Stimulated activated CD4-positive, alpha-beta T cell treated with anti-CD3 and anti-CD28 coated beads, Interleukin-15, amount 100 ng/mL, for 48 hours (primary cell): Measurements from ENCODE around the gene GJC3.
"Not testable (repeated sequence)": the region's sequence is repeated elsewhere in the genome, so short reads cannot be mapped to it uniquely, and the experiment has no call there.

Source experiments
- DNase-seq, 2 donors: peaks; one replicate each; pipeline ENCODE4 v3.0.0-alpha.2; 2020; ENCODE audit warnings: low read depth in 2 of 2

Gene GJC3

DNA sequence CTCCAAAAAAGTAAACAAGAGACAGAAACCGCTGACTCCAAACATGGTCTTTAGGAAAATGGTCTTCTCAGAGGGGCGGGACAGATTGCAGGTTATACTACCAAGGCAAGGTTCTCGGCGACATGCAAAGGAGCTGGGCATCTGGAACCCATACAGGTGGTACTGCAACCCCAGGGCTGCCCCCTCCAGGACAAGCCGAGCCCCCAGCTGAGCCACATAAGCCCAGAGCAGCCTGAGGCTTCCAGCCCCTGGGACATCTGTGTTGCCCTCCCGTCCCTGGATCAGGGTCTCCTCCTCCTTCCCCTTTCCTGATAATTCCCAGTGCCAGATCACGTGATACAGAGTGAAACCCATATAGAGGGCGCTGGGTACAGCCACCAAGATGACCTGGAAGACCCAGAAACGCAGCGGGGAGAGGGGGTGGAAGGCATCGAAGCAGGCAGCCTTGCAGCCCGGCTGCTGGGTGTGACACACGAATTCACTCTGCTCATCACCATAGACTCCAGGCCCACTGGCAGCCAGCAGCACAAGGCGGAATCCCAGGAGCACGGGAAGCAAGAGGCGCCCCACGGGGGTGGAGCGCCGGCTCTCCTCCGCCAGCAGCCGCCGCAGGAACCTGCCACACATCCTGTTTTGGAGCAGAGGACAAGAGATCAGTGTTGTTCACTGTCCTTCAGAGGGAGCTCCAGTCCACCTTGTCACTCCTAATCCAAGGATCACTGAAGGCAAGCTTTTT is at the start of gene GJC3:
TSS of gene GJC3 (minus strand) at position 627 of the 736 bp plus-strand sequence. CDS start at position 627, 0 bp downstream.
- DNase-seq, result no peak

DNA sequence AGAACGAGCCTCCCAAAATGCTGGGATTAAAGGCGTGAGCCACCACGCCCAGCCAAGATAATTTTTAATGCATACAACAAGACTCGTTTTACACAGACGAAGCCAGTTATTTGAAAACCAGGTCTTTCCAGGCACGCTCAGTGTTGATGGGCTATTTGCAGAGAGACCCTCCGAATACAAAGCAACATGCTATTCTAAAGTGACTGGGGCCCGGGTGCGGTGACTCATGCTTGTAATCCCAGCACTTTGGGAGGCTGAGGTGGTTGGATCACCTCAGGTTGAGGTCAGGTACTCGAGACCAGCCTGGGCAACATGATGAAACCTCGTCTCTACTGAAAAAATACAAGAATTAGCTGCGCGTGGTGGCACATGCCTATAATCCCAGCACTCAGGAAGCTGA is 47.2 kb upstream of the GJC3 start:
- DNase-seq, result no peak

- DNase-seq, result no peak
These were observed 46.5 kb upstream of the GJC3 start, which contains the start of gene AZGP1 for GRCh38 chr7:99975782-99976521. TSS of gene AZGP1 (minus strand) at chr7:99976031. CDS start at chr7:99976020, 11 bp downstream.

- no peak for DNase-seq
These were observed 45.3 kb upstream of the GJC3 start for GRCh38 chr7:99974681-99975080.

GRCh38 chr7:99973817-99974216 is 44.4 kb upstream of the GJC3 start:
- DNase-seq, result not testable (repeated sequence)

- no peak for DNase-seq
These were observed 41.8 kb upstream of the GJC3 start for GRCh38 chr7:99971242-99971641.

DNA sequence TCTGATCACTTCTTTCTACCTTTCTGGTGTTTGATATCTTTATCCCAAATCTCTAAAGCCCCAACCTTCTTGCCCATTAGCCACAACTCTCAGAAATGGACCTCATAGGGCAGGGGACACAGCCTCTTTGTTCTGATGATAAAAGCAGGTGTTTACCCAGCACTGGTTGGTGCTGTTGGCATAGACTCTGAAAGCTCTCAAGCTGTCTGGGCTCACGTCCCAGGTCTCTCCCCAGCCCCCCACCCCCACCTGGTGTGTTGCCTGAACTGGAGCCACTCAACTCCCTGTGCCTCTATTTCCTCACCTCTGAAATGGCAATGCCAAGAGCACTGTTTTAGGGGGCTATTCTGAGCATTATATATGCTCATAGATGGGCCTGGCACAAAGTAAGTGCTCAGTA is 40.4 kb upstream of the GJC3 start:
- DNase-seq, result not testable (repeated sequence)

- no peak for DNase-seq
These were observed 39.9 kb upstream of the GJC3 start for GRCh38 chr7:99969298-99969697.

GRCh38 chr7:99958564-99959227 is 29.3 kb upstream of the GJC3 start:
- DNase-seq, result no peak

- no peak for DNase-seq
These were observed 25.8 kb upstream of the GJC3 start for GRCh38 chr7:99955247-99955646.

DNA sequence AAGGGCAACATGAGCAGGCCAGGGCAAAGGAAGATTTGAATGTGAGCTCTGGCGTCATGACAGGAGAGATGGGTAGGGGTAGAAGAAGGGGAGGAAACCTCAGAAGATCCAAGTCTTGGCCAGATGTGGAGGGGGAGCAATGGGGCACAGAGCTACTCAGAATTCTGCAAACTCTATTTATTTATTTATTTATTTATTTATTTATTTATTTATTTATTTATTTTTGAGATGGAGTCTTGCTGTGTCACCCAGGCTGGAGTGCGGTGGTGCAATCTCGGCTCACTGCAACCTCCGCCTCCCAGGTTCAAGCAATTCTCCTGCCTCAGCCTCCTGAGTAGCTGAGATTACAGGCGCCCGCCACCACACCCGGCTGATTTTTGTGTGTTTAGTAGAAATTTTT is 25.2 kb upstream of the GJC3 start:
- DNase-seq, result not testable (repeated sequence)

DNA sequence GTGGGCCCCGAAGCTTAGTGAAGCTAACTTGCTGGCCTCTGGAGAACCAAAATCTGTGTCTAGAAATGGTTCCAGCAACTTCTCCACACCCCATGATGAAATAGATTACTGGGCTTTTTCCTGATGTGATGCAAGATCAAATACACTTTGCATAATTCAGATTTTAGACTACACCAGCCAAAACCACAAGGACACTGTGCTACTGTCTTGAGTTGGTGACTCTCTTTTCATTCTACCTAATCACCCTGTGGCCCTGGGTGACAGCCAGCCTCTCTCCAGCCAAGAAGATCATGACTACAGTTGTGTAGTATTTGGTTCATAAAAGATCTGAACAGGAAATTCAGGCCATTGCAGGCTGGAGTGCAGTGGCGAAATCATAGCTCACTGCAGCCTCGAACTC is 24.2 kb upstream of the GJC3 start:
- no peak for DNase-seq

- DNase-seq, result not testable (repeated sequence)
These were observed 23.2 kb upstream of the GJC3 start for GRCh38 chr7:99952649-99953048.

DNA sequence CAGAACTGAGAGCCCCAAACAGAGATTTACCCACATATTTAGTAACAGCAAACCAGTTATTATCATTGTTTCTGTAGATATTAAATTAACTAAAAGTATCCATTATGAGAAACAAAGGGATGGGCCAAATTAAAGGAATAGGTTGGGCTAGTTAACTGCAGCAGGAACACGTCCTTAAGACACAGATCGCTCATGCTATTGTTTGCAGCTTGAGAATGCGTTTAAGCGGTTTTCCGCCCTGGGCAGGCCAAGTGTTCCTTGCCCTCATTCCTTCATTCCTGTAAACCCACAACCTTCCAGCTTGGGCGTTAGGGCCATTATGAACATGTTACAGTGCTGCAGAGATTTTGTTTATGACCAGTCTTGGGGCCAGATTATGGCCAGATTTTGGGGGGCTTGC is 21.4 kb upstream of the GJC3 start:
- not testable (repeated sequence) for DNase-seq

DNA sequence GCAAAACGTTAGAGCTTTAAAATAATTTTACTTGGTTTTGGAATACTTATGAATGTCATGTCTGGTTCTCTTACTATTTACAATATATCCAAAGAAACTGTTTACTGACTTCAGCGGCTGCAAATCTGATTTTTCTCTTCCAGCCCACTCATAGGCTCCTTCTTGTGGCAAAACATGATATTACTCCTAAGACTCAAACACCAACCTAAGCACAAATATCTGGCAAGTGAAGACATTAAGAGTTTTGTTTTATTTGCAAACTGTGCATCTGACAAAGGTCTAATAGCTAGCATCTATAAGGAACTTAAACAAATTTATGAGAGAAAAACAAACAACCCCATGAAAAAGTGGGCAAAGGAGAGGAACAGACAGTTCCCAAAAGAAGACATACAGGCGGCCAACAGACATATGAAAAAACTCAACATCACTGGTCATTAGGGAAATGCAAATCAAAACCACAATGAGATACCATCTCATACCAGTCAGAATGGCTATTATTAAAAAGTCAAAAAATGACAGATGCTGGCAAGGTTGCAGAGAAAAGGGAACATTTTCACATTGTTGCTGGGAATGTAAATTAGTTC is 20.3 kb upstream of the GJC3 start:
- no peak for DNase-seq

DNA sequence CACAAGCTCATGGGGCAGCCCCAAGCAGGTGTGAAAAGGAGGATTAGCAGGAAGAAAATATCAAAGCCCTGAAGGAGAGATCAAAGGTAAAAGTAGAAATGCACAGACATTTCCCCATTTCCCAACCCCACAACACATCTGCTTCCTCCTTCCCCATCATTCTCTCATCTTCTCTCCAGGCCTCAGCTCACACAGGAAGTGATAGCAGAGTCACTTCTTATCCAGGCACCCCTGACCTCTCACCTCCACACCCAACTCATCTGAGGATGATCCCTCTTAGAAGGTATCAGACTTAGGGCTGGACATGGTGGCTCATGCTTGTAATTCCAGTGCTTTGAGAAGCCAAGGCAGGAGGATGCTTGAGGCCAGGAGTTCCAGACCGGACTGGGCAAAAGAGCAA is 18.2 kb upstream of the GJC3 start:
- DNase-seq, result no peak

DNA sequence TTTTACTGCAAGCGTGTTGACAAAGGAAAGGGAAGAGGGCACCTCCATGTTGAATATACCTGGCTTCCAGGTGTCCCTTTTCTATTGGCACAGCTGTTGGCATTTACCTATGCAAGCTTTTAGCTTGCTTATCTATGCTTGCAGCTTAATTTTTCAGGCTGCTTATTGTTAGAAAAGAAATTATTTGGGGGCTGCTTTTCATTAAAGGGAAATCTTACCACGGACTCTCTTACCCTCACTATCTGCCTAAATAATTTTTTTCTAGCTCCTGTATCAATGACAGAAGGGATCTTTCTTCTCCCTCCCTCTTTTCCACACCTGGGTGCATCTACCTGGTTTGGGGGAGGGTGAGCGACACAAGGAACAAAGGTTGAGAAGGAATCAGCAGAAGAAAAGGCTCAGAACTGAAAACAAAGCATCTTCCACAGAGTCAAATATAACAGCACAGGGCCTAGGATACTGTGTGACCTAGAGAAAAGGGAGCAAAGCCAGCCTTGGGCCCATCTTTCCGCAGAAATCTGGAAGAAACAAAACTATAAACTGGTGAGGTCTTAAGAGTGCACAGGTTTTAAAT is 15.2 kb upstream of the GJC3 start:
- DNase-seq, result no peak

DNA sequence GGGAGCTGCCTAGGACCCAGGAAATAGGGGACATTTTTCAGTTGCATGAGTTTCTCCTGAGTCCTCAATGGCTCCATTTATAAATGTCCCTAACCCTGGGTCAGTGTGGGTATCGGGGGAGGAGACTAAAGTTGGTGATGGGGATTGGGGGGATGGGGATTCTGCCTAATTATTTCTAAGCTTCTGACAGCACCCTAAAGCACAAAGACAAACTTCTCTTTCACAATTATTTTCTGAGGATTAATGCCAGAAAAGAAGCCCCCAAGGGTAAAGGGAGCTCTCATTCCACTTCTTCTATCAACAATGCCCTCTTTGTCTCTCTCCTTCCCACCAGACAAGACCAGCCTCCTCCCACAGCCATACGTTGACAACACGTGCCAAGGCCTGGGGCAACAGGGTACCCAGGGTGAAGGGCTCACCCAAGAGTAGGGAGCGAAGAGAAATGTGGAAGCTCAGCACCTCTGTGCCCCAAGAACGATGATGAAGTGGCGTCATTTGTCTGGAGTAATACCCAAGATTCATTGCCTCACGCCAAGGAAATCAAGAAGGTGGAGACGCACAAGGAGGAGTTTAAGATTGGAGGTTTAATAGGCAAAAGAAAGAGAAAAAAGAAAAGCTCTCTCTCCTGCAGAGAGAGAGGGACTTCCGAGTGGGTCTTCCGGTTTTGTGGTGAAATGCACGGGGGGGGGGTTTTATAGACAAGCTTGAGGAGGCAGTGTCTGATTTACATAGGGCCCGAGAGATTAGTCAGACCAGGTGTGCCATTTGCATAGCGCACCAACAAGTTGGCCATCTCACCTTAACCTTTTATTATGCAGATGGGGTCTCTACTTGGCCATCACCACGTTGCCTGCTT is 14.4 kb upstream of the GJC3 start:
- DNase-seq, result no peak

GRCh38 chr7:99938296-99938695 is 8.9 kb upstream of the GJC3 start:
- DNase-seq, result no peak

DNA sequence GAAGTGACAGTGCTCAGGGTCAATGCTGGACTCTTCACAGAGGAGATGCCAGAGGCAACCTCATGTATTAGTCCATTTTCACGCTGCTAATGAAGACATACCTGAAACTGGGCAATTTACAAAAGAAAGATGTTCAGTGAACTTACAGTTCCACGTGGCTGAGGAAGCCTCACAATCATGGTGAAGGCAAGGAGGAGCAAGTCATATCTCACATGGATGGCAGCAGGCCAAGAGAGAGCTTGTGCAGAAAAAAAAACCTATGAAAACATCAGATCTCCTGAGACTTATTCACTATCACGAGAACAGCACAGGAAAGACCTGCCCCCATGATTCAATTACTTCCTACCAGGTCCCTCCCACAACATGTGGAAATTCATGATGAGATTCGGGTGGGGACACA is 5.6 kb upstream of the GJC3 start:
- not testable (repeated sequence) for DNase-seq

DNA sequence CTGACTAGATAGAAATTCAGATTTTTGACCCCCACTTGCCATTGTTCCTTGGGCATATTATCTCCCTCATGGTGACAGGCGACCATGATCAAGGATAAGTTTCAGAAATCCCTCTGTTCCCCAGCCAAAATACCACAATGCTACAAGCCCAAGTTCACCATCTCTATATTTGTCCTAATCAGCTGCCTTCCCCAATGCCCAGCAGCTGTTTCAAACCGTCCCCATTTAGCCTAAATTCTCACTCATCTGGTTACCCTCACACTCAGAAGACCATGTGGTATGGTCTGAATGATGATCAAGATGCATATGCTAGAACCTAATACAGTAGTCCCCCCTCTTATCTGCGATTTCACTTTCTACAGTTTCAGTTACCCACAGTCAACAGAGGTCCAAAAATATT is 956 bp upstream of the GJC3 start:
- DNase-seq, result no peak
